HepG2 (cell line): ENCODE results near the gene DVL3. TPM values are rescaled to one million over a fixed set of nuclear protein-coding genes. Genes with fewer than 3 reads are reported as not detected.

Experiments used
- FOXK1 ChIP-seq: sonication (generic); formaldehyde crosslinking; IDR thresholded peaks from 2 replicates; pipeline ENCODE4 v1.4.0; 2020; ENCODE audit warnings: low read depth, missing genetic modification reagents, borderline replicate concordance
- KLF16 ChIP-seq, 2 experiments: sonication (generic) in 1 of 2; formaldehyde crosslinking in 1 of 2; IDR thresholded peaks; 2 replicates each; pipeline versions ENCODE4 v1.6.1 to v1.8.0; 2016 to 2023; ENCODE audit warnings: missing genetic modification reagents in 2 of 2, missing compliant biosample characterization in 1 of 2
- MIER2 ChIP-seq: IDR thresholded peaks from 2 replicates; pipeline ENCODE4 v1.6.1; 2016; ENCODE audit warnings: missing biosample characterization, missing genetic modification reagents
- MXD4 ChIP-seq: IDR thresholded peaks from 2 replicates; pipeline ENCODE4 v1.6.1; 2016; ENCODE audit warnings: mild to moderate bottlenecking, missing biosample characterization, missing genetic modification reagents
- NCOA1 ChIP-seq: sonication (generic); formaldehyde crosslinking; IDR thresholded peaks from 2 replicates; pipeline ENCODE4 v1.9.0; 2021; ENCODE audit warnings: missing genetic modification reagents
- RXRA ChIP-seq: sonication (generic); formaldehyde crosslinking; IDR thresholded peaks from 2 replicates; pipeline ENCODE4 v1.5.1; 2020; ENCODE audit warnings: missing genetic modification reagents
- TEAD2 ChIP-seq: sonication (generic); formaldehyde crosslinking; IDR thresholded peaks from 2 replicates; pipeline ENCODE4 v1.9.0; 2021; ENCODE audit warnings: missing genetic modification reagents
- U2AF1 ChIP-seq: fragments of 200-400 bp; formaldehyde crosslinking; optimal IDR thresholded peaks from 2 replicates; pipeline ENCODE3; 2017; ENCODE audit warnings: mild to moderate bottlenecking, low read depth, low read length
- ZNF317 ChIP-seq: sonication (generic); formaldehyde crosslinking; IDR thresholded peaks from 2 replicates; pipeline ENCODE4 v1.5.0; 2020; ENCODE audit warnings: mild to moderate bottlenecking, missing genetic modification reagents
- ZNF670 ChIP-seq: sonication (generic); formaldehyde crosslinking; IDR thresholded peaks from 2 replicates; pipeline ENCODE4 v1.8.0; 2022; ENCODE audit warnings: mild to moderate bottlenecking, missing genetic modification reagents, borderline replicate concordance
- ZSCAN30 ChIP-seq: sonication (generic); formaldehyde crosslinking; IDR thresholded peaks from 2 replicates; pipeline ENCODE4 v1.5.0; 2020; ENCODE audit warnings: mild to moderate bottlenecking, missing genetic modification reagents
- polyA plus RNA-seq, 8 experiments: library from polyadenylated mRNA; depleted of rRNA in 3 of 8; stranded (reverse) in 7 of 8; unstranded in 1 of 8; fragments of >200 nt; fragmentation: Illumina TruSeq in 4 of 8; extraction: Trizol in 4 of 8; gene quantifications; 2 replicates each; pipeline versions ENCODE4 v1.2.1 to v1.2.3, GENCODE V29; 2011 to 2016; ENCODE audit warnings: low read depth in 4 of 8, missing spikeins in 1 of 8, mixed read lengths in 1 of 8; ENCODE audit not compliant: insufficient read depth in 1 of 8
- total RNA-seq, 5 experiments: library from RNA; depleted of rRNA; stranded (reverse); fragments of >200 nt; fragmentation: Illumina TruSeq; extraction: Trizol; gene quantifications; 2 replicates each; pipeline ENCODE4 v1.2.3, GENCODE V29; 2016; ENCODE audit warnings: low read depth in 1 of 5
- TF ChIP-seq, protein P1 (sequence below): sonication (generic); formaldehyde crosslinking; IDR thresholded peaks from 2 replicates; pipeline ENCODE4 v1.4.0; 2020; ENCODE audit warnings: missing genetic modification reagents, borderline replicate concordance
- TF ChIP-seq, protein P2 (sequence below): sonication (generic); formaldehyde crosslinking; conservative IDR thresholded peaks from 2 replicates; pipeline ENCODE4 v1.4.0; 2020; ENCODE audit warnings: mild to moderate bottlenecking, missing genetic modification reagents, moderate library complexity
- TF ChIP-seq, protein P3 (sequence below): sonication (generic); formaldehyde crosslinking; IDR thresholded peaks from 2 replicates; pipeline ENCODE4 v1.5.1; 2020; ENCODE audit warnings: mild to moderate bottlenecking, missing genetic modification reagents, moderate library complexity

DVL3 gene
- total and polyA plus RNA-seq, 2 of the 13 experiments (the other 11 are each of a cell fraction or from before 2014, with no cell fraction given) = 29.0 to 36.1 TPM

DNA sequence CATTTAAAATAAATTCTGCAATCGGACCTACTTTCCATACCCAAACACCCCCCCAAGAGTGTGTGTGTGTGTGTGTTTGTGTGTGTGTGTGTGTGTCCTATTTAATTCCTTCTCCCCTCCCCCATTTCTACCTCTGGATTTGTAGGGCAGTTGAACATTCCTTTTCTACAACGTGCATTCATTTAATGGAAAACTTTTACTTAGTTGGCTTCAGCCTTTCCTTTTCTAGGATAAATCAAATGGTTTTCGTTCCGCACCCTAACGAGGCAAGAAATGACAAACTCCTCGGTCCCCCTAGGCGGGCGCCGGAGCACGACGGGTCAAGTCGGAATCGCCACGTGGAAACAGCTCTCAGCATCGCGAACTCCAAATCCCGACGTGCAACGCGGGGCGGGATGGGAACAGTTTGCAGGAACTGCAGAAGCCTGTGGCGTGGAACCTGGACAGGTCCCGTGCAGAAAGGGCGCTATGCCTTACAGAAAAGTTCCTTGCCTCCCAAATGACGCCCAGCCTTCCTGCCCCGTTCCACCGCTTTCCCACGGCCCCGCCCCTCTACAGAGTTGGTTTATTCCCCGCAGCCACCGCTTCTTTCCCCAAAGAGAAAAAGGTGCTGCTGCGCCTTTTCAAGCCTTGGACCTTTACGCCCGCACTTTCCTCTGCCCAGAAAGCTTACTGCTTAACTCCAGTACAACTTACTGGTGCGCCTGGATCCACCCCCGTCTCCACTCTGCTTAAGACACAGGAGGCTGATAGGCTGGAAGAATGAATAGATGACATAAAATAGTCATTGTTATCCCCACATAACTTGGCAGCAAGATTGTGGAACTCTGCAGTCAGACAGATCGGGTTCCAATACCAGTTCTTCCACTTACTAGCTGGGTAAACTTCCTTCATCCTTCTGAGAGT, 21.1 kb upstream of the DVL3 start (continued):
- TF ChIP-seq, protein P1, sequence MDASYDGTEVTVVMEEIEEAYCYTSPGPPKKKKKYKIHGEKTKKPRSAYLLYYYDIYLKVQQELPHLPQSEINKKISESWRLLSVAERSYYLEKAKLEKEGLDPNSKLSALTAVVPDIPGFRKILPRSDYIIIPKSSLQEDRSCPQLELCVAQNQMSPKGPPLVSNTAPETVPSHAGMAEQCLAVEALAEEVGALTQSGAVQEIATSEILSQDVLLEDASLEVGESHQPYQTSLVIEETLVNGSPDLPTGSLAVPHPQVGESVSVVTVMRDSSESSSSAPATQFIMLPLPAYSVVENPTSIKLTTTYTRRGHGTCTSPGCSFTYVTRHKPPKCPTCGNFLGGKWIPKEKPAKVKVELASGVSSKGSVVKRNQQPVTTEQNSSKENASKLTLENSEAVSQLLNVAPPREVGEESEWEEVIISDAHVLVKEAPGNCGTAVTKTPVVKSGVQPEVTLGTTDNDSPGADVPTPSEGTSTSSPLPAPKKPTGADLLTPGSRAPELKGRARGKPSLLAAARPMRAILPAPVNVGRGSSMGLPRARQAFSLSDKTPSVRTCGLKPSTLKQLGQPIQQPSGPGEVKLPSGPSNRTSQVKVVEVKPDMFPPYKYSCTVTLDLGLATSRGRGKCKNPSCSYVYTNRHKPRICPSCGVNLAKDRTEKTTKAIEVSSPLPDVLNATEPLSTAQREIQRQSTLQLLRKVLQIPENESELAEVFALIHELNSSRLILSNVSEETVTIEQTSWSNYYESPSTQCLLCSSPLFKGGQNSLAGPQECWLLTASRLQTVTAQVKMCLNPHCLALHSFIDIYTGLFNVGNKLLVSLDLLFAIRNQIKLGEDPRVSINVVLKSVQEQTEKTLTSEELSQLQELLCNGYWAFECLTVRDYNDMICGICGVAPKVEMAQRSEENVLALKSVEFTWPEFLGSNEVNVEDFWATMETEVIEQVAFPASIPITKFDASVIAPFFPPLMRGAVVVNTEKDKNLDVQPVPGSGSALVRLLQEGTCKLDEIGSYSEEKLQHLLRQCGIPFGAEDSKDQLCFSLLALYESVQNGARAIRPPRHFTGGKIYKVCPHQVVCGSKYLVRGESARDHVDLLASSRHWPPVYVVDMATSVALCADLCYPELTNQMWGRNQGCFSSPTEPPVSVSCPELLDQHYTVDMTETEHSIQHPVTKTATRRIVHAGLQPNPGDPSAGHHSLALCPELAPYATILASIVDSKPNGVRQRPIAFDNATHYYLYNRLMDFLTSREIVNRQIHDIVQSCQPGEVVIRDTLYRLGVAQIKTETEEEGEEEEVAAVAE (CRISPR knock-in tag) = peak; percentile 74
- peak; percentile 39; the same call in 1 of the 2 replicates for TF ChIP-seq ZNF317 (CRISPR knock-in tag)
- TF ChIP-seq RXRA (CRISPR knock-in tag) = peak; percentile 30; the same call in 1 of the 2 replicates
- TF ChIP-seq MIER2 (CRISPR knock-in tag) = no peak
- TF ChIP-seq ZNF670 (CRISPR knock-in tag) = peak; percentile 97
- peak; percentile 23; the same call in 1 of the 2 replicates for TF ChIP-seq FOXK1 (CRISPR knock-in tag)
- TF ChIP-seq ZSCAN30 (CRISPR knock-in tag) = no peak
- TF ChIP-seq, protein P2, sequence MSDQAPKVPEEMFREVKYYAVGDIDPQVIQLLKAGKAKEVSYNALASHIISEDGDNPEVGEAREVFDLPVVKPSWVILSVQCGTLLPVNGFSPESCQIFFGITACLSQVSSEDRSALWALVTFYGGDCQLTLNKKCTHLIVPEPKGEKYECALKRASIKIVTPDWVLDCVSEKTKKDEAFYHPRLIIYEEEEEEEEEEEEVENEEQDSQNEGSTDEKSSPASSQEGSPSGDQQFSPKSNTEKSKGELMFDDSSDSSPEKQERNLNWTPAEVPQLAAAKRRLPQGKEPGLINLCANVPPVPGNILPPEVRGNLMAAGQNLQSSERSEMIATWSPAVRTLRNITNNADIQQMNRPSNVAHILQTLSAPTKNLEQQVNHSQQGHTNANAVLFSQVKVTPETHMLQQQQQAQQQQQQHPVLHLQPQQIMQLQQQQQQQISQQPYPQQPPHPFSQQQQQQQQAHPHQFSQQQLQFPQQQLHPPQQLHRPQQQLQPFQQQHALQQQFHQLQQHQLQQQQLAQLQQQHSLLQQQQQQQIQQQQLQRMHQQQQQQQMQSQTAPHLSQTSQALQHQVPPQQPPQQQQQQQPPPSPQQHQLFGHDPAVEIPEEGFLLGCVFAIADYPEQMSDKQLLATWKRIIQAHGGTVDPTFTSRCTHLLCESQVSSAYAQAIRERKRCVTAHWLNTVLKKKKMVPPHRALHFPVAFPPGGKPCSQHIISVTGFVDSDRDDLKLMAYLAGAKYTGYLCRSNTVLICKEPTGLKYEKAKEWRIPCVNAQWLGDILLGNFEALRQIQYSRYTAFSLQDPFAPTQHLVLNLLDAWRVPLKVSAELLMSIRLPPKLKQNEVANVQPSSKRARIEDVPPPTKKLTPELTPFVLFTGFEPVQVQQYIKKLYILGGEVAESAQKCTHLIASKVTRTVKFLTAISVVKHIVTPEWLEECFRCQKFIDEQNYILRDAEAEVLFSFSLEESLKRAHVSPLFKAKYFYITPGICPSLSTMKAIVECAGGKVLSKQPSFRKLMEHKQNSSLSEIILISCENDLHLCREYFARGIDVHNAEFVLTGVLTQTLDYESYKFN (CRISPR knock-in tag) = peak; percentile 46; the same call in 1 of the 2 replicates
- TF ChIP-seq, protein P3, sequence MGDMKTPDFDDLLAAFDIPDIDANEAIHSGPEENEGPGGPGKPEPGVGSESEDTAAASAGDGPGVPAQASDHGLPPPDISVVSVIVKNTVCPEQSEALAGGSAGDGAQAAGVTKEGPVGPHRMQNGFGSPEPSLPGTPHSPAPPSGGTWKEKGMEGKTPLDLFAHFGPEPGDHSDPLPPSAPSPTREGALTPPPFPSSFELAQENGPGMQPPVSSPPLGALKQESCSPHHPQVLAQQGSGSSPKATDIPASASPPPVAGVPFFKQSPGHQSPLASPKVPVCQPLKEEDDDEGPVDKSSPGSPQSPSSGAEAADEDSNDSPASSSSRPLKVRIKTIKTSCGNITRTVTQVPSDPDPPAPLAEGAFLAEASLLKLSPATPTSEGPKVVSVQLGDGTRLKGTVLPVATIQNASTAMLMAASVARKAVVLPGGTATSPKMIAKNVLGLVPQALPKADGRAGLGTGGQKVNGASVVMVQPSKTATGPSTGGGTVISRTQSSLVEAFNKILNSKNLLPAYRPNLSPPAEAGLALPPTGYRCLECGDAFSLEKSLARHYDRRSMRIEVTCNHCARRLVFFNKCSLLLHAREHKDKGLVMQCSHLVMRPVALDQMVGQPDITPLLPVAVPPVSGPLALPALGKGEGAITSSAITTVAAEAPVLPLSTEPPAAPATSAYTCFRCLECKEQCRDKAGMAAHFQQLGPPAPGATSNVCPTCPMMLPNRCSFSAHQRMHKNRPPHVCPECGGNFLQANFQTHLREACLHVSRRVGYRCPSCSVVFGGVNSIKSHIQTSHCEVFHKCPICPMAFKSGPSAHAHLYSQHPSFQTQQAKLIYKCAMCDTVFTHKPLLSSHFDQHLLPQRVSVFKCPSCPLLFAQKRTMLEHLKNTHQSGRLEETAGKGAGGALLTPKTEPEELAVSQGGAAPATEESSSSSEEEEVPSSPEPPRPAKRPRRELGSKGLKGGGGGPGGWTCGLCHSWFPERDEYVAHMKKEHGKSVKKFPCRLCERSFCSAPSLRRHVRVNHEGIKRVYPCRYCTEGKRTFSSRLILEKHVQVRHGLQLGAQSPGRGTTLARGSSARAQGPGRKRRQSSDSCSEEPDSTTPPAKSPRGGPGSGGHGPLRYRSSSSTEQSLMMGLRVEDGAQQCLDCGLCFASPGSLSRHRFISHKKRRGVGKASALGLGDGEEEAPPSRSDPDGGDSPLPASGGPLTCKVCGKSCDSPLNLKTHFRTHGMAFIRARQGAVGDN (CRISPR knock-in tag) = peak; percentile 98
- TF ChIP-seq MXD4 = peak; percentile 78; the same call in 1 of the 2 replicates
- no peak; the same call in 1 of the 2 replicates for TF ChIP-seq TEAD2
- TF ChIP-seq NCOA1 (CRISPR knock-in tag) = no peak
- TF ChIP-seq KLF16 (CRISPR knock-in tag; IDR thresholded peaks at IDR 0.05) = peak in 1 of 2 experiments; percentile 26; a peak in 1 of 4 replicates
- TF ChIP-seq U2AF1 = no peak
